ENCODE results near the gene ADIPOQ. TPM values are rescaled to one million over a fixed set of nuclear protein-coding genes. Genes with fewer than 3 reads are reported as not detected.
"Not testable (repeated sequence)": the region's sequence is repeated elsewhere in the genome, so short reads cannot be mapped to it uniquely, and the experiment has no call there.

The ADIPOQ gene
- total and polyA plus RNA-seq, 2 of the 4 experiments (the other 2 are of a cell fraction), result not detected

DNA sequence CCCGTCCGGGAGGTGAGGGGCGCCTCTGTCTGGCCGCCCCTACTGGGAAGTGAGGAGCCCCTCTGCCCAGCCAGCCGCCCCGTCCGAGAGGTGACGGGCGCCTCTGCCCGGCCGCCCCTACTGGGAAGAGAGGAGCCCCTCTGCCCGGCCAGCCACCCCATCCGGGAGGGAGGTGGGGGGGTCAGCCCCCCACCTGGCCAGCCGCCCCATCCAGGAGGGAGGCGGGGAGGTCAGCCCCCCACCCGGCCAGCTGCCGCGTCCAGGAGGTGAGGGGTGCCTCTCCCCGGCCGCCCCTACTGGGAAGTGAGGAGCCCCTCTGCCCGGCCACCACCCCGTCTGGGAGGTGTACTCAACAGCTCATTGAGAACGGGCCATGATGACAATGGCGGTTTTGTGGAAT, 31.7 kb downstream of the ADIPOQ start:
- H4K91ac ChIP-seq (ENCODE audit: insufficient read depth, low read depth, low read length); in situ Hi-C loops (cut with MboI; ENCODE audit: low sequenced_read_pairs); H3K14ac ChIP-seq (replicated peaks; ENCODE audit: low read depth, low read length); H3K9ac ChIP-seq (ENCODE audit: low read depth, low read length); H2BK120ac ChIP-seq (ENCODE audit: low read depth, low read length); DNase-seq; POLR2A ChIA-PET (ENCODE audit: unreplicated experiment); H3K56ac ChIP-seq (ENCODE audit: extremely low read depth, insufficient read depth, low read length); H3K4me1 ChIP-seq (ENCODE audit: control insufficient read depth, insufficient read depth, low read length); H2BK15ac ChIP-seq (ENCODE audit: low read depth, low read length); intact Hi-C loops (cut with micrococcal nuclease); H3K9me3 ChIP-seq (ENCODE audit: control insufficient read depth, insufficient read depth, low read length); H3K9me1 ChIP-seq (ENCODE audit: insufficient read depth, low read length); H3K36me3 ChIP-seq (ENCODE audit: control insufficient read depth, insufficient read depth, low read length); dilution Hi-C loops (cut with HindIII; ENCODE audit: low sequenced_read_pairs, unreplicated experiment); H3K18ac ChIP-seq (ENCODE audit: low read depth, low read length); H3K23ac ChIP-seq (ENCODE audit: low read depth, low read length); H2AK9ac ChIP-seq (replicated peaks; ENCODE audit: low read depth, low read length, poor library complexity); H3K27ac ChIP-seq (ENCODE audit: insufficient read depth, low read length); H2BK20ac ChIP-seq (ENCODE audit: low read depth, low read length); H3K4me3 ChIP-seq (ENCODE audit: insufficient read depth, low read depth, low read length); BruUV-seq (replicated peaks); ATAC-seq (ENCODE audit: low read depth); H3K4me2 ChIP-seq (ENCODE audit: low read depth, low read length); H3K27me3 ChIP-seq (ENCODE audit: control insufficient read depth, insufficient read depth, low read length); H2AK5ac ChIP-seq (ENCODE audit: low read depth, low read length); H2AFZ ChIP-seq (replicated peaks; ENCODE audit: low read length, poor library complexity); H4K8ac ChIP-seq (ENCODE audit: low read depth in 2 of 2, low read length in 2 of 2); CTCF ChIA-PET; H2BK5ac ChIP-seq (ENCODE audit: low read depth, low read length, poor library complexity, severe bottlenecking); H3K79me1 ChIP-seq (ENCODE audit: low read depth in 1 of 2, low read length in 2 of 2); H4K5ac ChIP-seq (ENCODE audit: low read depth, low read length); H3K4ac ChIP-seq (ENCODE audit: low read depth, low read length); H4K20me1 ChIP-seq (ENCODE audit: insufficient read depth, low read length): not testable (repeated sequence)
- WGBS, 2 experiments (ENCODE audit: extremely low coverage in 2 of 2, insufficient read length in 1 of 2), result no CpG with 5 or more reads among the region's 24 CpGs

DNA sequence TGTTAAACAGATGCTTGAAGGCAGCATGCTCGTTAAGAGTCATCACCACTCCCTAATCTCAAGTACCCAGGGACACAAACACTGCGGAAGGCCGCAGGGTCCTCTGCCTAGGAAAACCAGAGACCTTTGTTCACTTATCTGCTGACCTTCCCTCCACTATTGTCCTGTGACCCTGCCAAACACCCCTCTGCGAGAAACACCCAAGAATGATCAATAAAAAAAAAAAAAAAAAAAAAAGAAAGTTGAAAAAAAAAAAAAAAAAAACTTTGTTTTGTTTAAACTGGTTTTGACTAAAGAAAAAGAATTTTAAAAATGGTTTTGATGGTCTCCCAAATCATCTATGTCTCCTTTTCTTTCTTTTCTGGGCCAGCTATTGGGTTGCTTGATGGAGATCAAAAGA, 32.3 kb downstream of the ADIPOQ start:
- H4K91ac ChIP-seq (ENCODE audit: insufficient read depth, low read depth, low read length); H3K4me1 ChIP-seq (ENCODE audit: control insufficient read depth, insufficient read depth, low read length); H3K9me1 ChIP-seq (ENCODE audit: insufficient read depth, low read length); H3K23ac ChIP-seq (ENCODE audit: low read depth, low read length); DNase-seq; POLR2A ChIA-PET (ENCODE audit: unreplicated experiment); H4K8ac ChIP-seq (ENCODE audit: low read depth in 2 of 2, low read length in 2 of 2); H2AK9ac ChIP-seq (replicated peaks; ENCODE audit: low read depth, low read length, poor library complexity); H4K5ac ChIP-seq (ENCODE audit: low read depth, low read length); H2BK20ac ChIP-seq (ENCODE audit: low read depth, low read length); H4K20me1 ChIP-seq (ENCODE audit: insufficient read depth, low read length); H3K4ac ChIP-seq (ENCODE audit: low read depth, low read length); BruUV-seq (replicated peaks); H3K18ac ChIP-seq (ENCODE audit: low read depth, low read length); in situ Hi-C loops (cut with MboI; ENCODE audit: low sequenced_read_pairs); H3K27me3 ChIP-seq (ENCODE audit: control insufficient read depth, insufficient read depth, low read length); H3K14ac ChIP-seq (replicated peaks; ENCODE audit: low read depth, low read length); H3K27ac ChIP-seq (ENCODE audit: insufficient read depth, low read length); dilution Hi-C loops (cut with HindIII; ENCODE audit: low sequenced_read_pairs, unreplicated experiment); H2BK120ac ChIP-seq (ENCODE audit: low read depth, low read length); H3K4me3 ChIP-seq (ENCODE audit: insufficient read depth, low read depth, low read length); H3K56ac ChIP-seq (ENCODE audit: extremely low read depth, insufficient read depth, low read length); H2BK5ac ChIP-seq (ENCODE audit: low read depth, low read length, poor library complexity, severe bottlenecking); H2BK15ac ChIP-seq (ENCODE audit: low read depth, low read length); H3K9me3 ChIP-seq (ENCODE audit: control insufficient read depth, insufficient read depth, low read length); H2AFZ ChIP-seq (replicated peaks; ENCODE audit: low read length, poor library complexity); H2AK5ac ChIP-seq (ENCODE audit: low read depth, low read length); ATAC-seq (ENCODE audit: low read depth); CTCF ChIA-PET; H3K79me1 ChIP-seq (ENCODE audit: low read depth in 1 of 2, low read length in 2 of 2); H3K36me3 ChIP-seq (ENCODE audit: control insufficient read depth, insufficient read depth, low read length); H3K9ac ChIP-seq (ENCODE audit: low read depth, low read length); intact Hi-C loops (cut with micrococcal nuclease); H3K4me2 ChIP-seq (ENCODE audit: low read depth, low read length): not testable (repeated sequence)
- no CpG with 5 or more reads among the region's 4 CpGs for WGBS, 2 experiments (ENCODE audit: extremely low coverage in 2 of 2, insufficient read length in 1 of 2)
